ENCODE data around the gene PRRG2. TPM values are rescaled to one million over a fixed set of nuclear protein-coding genes. Genes with fewer than 3 reads are reported as not detected.

PRRG2 gene
- total and polyA plus RNA-seq, 9 of the 15 experiments (the other 6 are each of a cell fraction or from before 2014, with no cell fraction given), result 0.06 to 1.1 (median 0.33) TPM

GRCh38 chr19:49559928-49560327 is 21.2 kb upstream of the PRRG2 start:
- no peak overlapping the region for H3K4me3 ChIP-seq
- peak overlapping the region in 1 of 2 experiments; percentile 88; a peak in 2 of 4 replicates for H3K9ac ChIP-seq (ENCODE audit: insufficient read depth in 1 of 2, low read depth in 2 of 2, low read length in 2 of 2)
- H3K4me2 ChIP-seq (ENCODE audit: insufficient read depth, low read length), result peak overlapping the region; percentile 52; the same call in 1 of the 2 replicates
- WGBS (ENCODE audit: insufficient coverage, low coverage, missing lambda C conversion rate), result 80% methylated on average over 13 of the region's 15 CpGs
- H3K36me3 ChIP-seq (ENCODE audit: control insufficient read depth, insufficient read depth, low read length), result peaks cover 65% of the 10 kb centered on the region
- BruUV-seq (replicated peaks), result no TSS peak
- in situ Hi-C loops (cut with MboI), result no loop called here
- H3K79me2 ChIP-seq (ENCODE audit: control insufficient read depth, insufficient read depth, low read length), result peaks cover 28% of the 10 kb centered on the region
- peaks cover 12 to 35% of the 10 kb centered on the region in 2 experiments for H3K4me1 ChIP-seq (replicated peaks in 1 of 2; ENCODE audit: control insufficient read depth in 2 of 2, insufficient read depth in 2 of 2, low read length in 2 of 2)
- TF ChIP-seq ZNF175 (CRISPR knock-in tag; IDR thresholded peaks at IDR 0.05; ENCODE audit: low read depth) (no peak), POLR2G (IDR thresholded peaks at IDR 0.05; ENCODE audit: low read depth, low read length) (0 out of 2 replicates have a peak, but pooled peaks have one; percentile 47), ZBTB33 (CRISPR knock-in tag; IDR thresholded peaks at IDR 0.05) (no peak), TOE1 (IDR thresholded peaks at IDR 0.05; ENCODE audit: borderline replicate concordance) (no peak), TOE1 (CRISPR knock-in tag; IDR thresholded peaks at IDR 0.05; ENCODE audit: borderline replicate concordance, low read depth) (no peak)
- H4K20me1 ChIP-seq (replicated peaks; ENCODE audit: control insufficient read depth, insufficient read depth, low read length), result no peaks in the 10 kb centered on the region; the same call in 1 of the 2 replicates
- POLR2A ChIA-PET, result interaction anchor here (0.6 to 2.1 kb wide), 5 partner anchors 11 to 272 kb away, joined by 3 to 6 read pairs (median 4); no protein-coding TSS in a partner anchor
- no peaks in the 10 kb centered on the region for H3K27me3 ChIP-seq (ENCODE audit: control insufficient read depth in 2 of 2, insufficient read depth in 2 of 2, low read length in 2 of 2)
- DNase-seq (ENCODE audit: extremely low read depth in 1 of 4, low spot score in 3 of 4) (no peak), FAIRE-seq (no peak), ATAC-seq (no peak)
- CTCF ChIA-PET (ENCODE audit: low intra/inter-chr PET ratio), result no interaction called here
- H3K27ac ChIP-seq (ENCODE audit: extremely low read depth, low read depth, low read length), result no peak overlapping the region; the same call in 2 of the 3 replicates
- H2AFZ ChIP-seq (ENCODE audit: low read depth, low read length), result no peak overlapping the region
- no peaks in the 10 kb centered on the region for H3K9me3 ChIP-seq (replicated peaks; ENCODE audit: control insufficient read depth, insufficient read depth, low read depth, low read length)
- intact Hi-C loops (cut with micrococcal nuclease), result no loop called here
- H3K9me1 ChIP-seq (ENCODE audit: control insufficient read depth, insufficient read depth, low read length), result no peaks in the 10 kb centered on the region
